GM18498 (cell line): Measurements from ENCODE around the gene ZSWIM8.
"Not testable (repeated sequence)": the region's sequence is repeated elsewhere in the genome, so short reads cannot be mapped to it uniquely, and the experiment has no call there.

ENCODE experiments used
- ATAC-seq: cut with Tn5 transposase; IDR thresholded peaks from one replicate; pipeline ENCODE4 v1.9.1; 2021; ENCODE audit warnings: mild to moderate bottlenecking, moderate library complexity; ENCODE audit not compliant: unreplicated experiment

The ZSWIM8 gene

GRCh38 chr10:73813333-73813732 lies 27.9 kb downstream of the ZSWIM8 start:
- ATAC-seq = no peak

GRCh38 chr10:73814276-73814895 lies 29.0 kb downstream of the ZSWIM8 start:
- ATAC-seq = no peak

GRCh38 chr10:73814896-73815718 lies 29.7 kb downstream of the ZSWIM8 start:
- ATAC-seq = no peak

GRCh38 chr10:73815719-73816030 lies 30.3 kb downstream of the ZSWIM8 start:
- ATAC-seq = no peak

DNA sequence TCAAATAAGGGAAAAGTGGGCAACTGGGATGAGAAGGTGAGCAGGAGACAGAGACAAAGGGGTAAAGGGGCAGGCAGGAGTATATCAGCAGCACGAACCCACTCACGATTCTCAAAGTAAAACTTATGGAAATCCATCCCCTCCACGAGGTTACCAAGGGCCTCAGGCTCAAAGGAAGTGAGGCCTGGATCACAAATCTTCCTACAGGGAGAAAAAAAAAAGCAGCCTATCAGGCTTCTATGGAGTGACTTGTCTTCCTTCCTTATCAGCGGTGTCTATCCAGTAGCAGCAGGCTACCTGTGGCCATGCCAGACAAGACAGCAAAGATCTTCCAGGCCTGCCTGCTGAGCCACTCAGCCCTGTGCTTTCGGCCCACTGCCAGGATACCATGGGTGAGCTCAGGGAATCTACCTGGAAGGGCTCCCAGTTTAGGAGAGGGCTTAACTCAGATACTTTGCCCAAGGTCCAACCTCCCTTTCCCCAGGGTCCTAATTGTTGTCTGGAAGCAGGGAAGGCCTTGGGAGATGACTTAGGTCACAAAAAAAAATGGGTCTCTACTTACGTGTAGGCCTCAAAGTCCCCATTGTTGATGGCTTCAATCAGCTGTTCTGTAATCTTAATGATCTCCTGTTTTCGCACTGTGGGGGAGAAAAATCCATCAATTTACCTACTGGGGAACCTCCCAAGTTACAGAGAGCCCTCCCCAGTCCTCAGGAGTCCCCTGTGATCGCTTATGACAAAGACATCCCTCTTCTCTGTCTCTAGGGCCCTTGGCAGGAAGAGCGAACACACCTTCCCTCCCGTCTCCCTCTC lies 31.7 kb downstream of the ZSWIM8 start:
- no peak for ATAC-seq

DNA sequence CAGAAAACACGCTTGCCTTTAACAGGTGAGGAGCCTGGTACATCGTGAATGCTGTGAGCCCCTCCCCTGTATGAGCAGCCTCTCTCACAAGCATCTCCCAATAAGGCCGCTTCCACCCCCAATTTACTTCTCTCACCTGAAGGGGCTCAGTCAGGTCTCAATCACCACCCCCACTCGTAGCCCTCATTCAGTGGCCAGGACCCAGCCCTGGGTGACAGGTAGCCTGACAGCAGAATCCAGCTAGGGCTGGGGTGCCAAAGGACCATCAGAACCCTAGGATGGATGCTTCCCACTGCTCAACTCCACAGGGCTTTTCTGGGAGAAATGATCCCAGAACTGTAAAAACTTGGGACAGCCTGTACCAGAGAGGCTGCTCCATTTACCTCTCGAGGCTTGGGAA lies 32.4 kb downstream of the ZSWIM8 start:
- ATAC-seq = no peak

DNA sequence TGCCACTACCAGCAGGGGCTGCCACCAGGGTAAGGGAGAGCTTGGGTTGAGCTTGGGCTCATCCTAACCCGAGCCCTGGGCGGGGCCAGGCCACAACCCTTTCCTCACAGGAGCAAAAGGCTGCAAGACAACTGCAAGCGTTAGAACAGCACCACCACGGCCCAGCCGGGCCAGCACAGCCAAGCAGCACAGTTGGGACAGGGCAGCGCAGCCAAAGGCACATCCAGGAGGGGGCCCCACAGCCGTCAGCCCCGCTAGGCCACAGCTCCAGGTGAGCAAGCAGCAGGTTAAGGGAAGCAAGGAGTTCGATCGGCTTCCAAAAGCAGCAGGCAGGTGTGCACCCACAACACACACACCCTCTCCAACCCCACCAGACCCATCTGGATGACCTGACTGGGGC lies 33.0 kb downstream of the ZSWIM8 start:
- ATAC-seq = no peak

DNA sequence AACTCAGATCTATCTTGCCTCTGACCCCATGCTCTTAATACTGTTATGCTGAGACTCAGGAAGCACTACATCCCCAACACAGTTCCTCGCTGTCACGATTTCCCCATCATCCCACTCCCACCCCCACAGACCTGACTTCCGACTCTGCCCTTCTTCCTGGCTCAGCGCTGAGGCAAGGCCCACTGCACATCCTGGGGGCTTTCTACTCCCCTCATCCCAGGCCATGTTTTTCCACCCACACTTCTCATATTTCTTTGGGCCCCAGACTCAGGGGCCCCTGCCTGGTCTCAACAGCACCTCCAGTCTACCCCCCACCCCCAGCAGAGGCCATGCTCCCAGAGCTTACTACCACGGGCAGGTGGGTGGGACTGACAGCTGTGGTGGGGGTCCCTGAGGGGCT lies 33.7 kb downstream of the ZSWIM8 start:
- ATAC-seq = no peak

- ATAC-seq = no peak
Observed at GRCh38 chr10:73819513-73820093, 34.2 kb downstream of the ZSWIM8 start.

DNA sequence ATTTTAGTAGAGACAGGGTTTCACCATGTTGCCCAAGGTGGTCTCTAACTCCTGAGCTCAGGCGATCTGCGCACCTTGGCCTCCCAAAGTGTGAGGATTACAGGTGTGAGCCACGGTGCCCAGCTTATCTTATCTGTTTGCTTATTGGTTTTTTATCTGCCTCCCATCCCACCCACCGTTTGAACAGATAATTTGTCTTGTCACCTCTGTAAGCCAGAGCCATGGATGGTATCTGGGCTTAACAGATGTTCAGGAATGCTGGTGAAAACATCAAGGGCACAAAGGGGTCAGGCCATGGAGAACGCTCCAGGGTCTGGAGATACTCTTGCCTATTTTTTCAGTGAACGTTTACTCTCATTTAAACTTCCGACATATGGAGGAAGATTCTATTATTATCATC lies 38.0 kb downstream of the ZSWIM8 start:
- no peak for ATAC-seq

DNA sequence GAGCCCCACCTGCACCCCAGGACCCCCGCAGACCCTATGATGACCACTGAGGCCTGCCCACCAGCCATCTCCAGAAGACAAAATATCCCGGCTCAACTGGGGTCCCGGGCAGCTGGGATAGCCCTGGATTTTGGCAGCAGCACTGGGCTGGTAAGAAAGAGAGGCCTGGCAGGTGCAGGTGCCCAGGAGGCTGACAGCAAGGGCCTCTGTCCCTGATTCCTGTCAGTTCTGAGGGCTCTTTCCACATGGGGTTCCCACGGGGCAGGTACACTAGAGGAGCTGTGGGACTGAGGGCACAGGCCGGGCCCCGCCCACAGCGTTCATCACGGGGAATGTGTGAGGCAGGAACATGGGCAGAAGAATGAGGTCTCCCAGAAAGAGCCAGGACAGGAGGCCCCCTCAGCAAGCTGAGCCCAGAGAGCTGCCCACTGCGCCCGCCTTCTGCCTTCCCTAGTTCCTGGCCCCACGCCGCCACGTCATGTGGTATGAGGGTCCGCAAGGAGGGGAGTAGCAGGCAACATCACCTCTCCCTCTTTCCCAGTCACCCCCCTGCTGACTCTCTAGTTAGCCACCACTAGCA lies 38.8 kb downstream of the ZSWIM8 start:
- no peak for ATAC-seq

DNA sequence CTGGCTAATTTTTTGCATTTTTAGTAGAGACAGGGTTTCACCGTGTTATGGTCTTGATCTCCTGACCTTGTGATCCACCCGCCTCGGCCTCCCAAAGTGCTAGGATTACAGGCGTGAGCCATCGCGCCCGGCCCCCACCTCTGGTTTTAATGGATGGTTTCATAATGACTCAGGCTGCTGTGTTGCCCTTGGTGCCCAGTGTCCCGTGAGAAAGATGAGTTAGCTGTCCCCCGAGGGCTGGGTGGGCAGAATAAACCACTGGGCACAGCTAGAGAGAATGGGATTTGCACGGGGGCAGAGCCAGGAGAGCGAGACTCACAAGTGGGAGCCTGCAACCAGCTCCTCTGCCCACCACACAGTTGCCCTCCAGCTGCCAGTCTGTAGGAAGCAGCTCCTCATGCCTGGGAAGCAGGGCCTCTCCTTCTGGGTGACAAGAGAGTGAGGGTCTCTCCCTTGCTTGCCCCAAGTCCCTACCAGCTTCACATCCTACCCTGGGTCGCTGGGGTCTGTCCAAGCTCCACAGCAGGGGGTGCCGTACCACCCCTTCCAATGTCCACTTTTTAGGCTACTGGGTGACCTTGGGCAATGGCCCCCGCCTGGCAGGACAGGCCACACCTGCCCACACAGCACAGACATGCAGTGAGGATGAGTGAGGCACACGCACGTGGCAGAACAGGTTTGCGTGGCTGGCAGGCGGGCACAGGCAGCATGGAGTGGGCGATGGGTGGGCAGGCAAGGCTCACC lies 42.1 kb downstream of the ZSWIM8 start:
- no peak for ATAC-seq

DNA sequence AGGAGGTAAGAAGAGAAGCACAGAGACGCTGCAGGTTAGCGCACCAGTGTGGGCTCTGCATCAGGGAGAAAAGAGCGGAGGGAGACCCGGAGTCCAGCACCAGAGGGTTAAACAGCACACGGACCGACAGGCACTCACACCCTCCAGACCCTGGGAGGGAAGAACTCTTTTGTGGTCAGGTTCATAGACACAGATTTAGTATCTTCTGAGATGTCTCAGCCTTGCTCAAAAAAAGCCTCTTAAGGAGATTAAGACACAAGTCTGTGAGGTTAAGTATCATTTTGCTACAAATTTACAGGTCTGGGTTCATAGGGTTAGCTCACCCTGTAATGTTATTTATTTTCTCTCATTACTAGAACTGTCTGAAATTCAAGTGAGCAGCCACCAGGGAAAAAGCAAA lies 42.8 kb downstream of the ZSWIM8 start:
- no peak for ATAC-seq

- ATAC-seq = not testable (repeated sequence)
Observed at GRCh38 chr10:73829090-73829489, 43.7 kb downstream of the ZSWIM8 start.

DNA sequence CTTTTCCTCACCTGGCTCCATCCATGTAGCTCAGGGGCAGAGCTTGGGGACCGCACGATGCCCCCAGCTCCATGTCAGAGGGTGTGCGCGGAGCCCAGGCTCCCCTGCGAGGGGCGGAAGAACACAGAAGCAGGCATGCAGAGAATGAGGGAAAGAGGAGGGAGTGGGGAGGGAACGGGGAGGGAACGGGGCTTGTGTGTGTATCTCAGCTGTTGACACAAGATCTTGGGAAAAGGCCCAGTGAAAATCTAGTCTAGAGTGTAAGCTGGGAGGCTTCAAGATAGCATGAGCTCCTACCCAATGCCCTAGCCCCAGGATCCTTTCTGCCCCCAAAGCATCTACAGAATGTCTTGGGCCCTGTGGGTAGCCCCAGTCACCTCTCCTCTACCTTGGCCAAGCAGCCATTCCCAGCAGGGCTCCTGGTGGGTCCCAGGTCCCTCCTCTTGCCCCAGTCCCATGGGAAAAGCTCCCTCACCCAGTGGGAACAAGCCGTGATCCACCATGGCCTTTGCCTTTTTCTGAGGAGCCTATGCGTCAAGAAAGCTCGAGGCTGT lies 51.1 kb downstream of the ZSWIM8 start:
- no peak for ATAC-seq

DNA sequence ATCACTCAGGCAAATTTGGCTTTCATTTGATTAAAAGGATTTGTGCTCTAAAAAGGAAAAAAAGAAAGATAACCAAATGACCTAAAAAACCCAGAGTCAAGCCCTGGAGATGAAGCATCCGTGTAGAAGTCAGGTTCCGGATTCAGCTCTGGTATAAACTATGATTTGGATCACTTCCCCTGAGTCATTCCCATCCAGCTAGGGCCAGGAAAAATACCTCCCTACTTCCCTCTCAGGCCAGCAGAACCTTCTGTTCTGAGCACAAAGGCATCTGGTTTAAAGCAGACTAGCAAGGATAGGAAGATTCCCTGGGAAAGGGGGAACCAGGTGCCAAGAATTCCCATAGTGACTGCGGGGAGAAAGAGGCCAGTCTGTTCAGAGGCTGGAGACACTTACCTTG lies 51.7 kb downstream of the ZSWIM8 start:
- ATAC-seq = no peak

- ATAC-seq = no peak
Observed at GRCh38 chr10:73838008-73838567, 52.7 kb downstream of the ZSWIM8 start.

- ATAC-seq = no peak
Observed at GRCh38 chr10:73838827-73839226, 53.4 kb downstream of the ZSWIM8 start.

- ATAC-seq = no peak
Observed at GRCh38 chr10:73839276-73839966, 54.0 kb downstream of the ZSWIM8 start.
